ENCODE results near the gene KRTAP5-7. TPM values are rescaled to one million over a fixed set of nuclear protein-coding genes. Genes with fewer than 3 reads are reported as not detected.

KRTAP5-7 gene
- total and polyA plus RNA-seq, 2 donors (not counting 3 experiments of a cell fraction or from before 2014, with no cell fraction given): 0.07 TPM; not detected in 1

- Histone ChIP-seq H3K9me1 (replicated peaks; ENCODE audit: control insufficient read depth, extremely low read depth, insufficient read depth, low read length) (no peaks in the 10 kb centered on the region), H3K36me3 (ENCODE audit: control insufficient read depth in 2 of 2, extremely low read depth in 1 of 2, insufficient read depth in 2 of 2, low read length in 2 of 2) (peaks cover 6 to 16% of the 10 kb centered on the region in 2 experiments), H3K4me3 (replicated peaks in 1 of 3; ENCODE audit: insufficient read depth in 1 of 3, low read depth in 1 of 3, low read length in 3 of 3) (no peak overlapping the region), H3K4me2 (ENCODE audit: insufficient read depth, low read length) (no peak overlapping the region), H3K27ac (ENCODE audit: insufficient read depth, low read depth, low read length) (no peak overlapping the region), H3K4me1 (ENCODE audit: control insufficient read depth, extremely low read depth, insufficient read depth, low read length) (no peaks in the 10 kb centered on the region), H2AFZ (ENCODE audit: low read depth, low read length) (no peak overlapping the region), H4K20me1 (replicated peaks; ENCODE audit: control insufficient read depth, extremely low read depth, insufficient read depth, low read length) (no peaks in the 10 kb centered on the region), H3K9ac (replicated peaks; ENCODE audit: extremely low read depth, insufficient read depth, low read length) (no peak overlapping the region), H3K79me2 (ENCODE audit: control insufficient read depth, insufficient read depth, low read length) (no peaks in the 10 kb centered on the region), H3K9me3 (replicated peaks; ENCODE audit: control insufficient read depth, insufficient read depth, low read length) (no peaks in the 10 kb centered on the region), H3K27me3 (ENCODE audit: control insufficient read depth in 2 of 2, insufficient read depth in 2 of 2, low read length in 2 of 2) (no peaks in the 10 kb centered on the region)
- DNase-seq (ENCODE audit: low read depth, low spot score) (no peak), FAIRE-seq (no peak)
- no TSS peak for BruUV-seq (replicated peaks)
- intact Hi-C loops (cut with micrococcal nuclease) (no loop called here), dilution Hi-C loops (cut with MboI; ENCODE audit: extremely low pct_ligation_motif_present, low sequenced_read_pairs) (no loop called here)
- TF ChIP-seq, protein P1, sequence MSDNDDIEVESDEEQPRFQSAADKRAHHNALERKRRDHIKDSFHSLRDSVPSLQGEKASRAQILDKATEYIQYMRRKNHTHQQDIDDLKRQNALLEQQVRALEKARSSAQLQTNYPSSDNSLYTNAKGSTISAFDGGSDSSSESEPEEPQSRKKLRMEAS (IDR thresholded peaks at IDR 0.05; ENCODE audit: insufficient read depth, insufficient read length): no peak
- TF ChIP-seq MYC (IDR thresholded peaks at IDR 0.05; ENCODE audit: low read depth, low read length) (no peak), EZH2 (IDR thresholded peaks at IDR 0.05; ENCODE audit: borderline replicate concordance, low read depth, low read length, severe bottlenecking) (no peak), POLR2A (IDR thresholded peaks at IDR 0.05; ENCODE audit: low read depth, low read length) (no peak), CTCF (IDR thresholded peaks at IDR 0.05; ENCODE audit: extremely low read depth in 1 of 2, insufficient read depth in 1 of 2, low read depth in 1 of 2, low read length in 2 of 2) (no peak), FOS (IDR thresholded peaks at IDR 0.05; ENCODE audit: borderline replicate concordance, insufficient read depth, low read length) (no peak), GATA2 (IDR thresholded peaks at IDR 0.05; ENCODE audit: insufficient read depth, insufficient read length, low read depth, low read length) (no peak)
- CTCF ChIA-PET: no interaction called here
- POLR2A ChIA-PET: no interaction called here
Measured at GRCh38 chr11:71502871-71503435, 24.1 kb upstream of the KRTAP5-7 start.

All from endothelial cell of umbilical vein (primary cell).